WTC11 (cell line): ENCODE data around the gene SRGAP1. TPM values are rescaled to one million over a fixed set of nuclear protein-coding genes. Genes with fewer than 3 reads are reported as not detected.
"Not testable (repeated sequence)": the region's sequence is repeated elsewhere in the genome, so short reads cannot be mapped to it uniquely, and the experiment has no call there.

Source experiments
- ATAC-seq: fragments of 200-7000 bp; cut with Tn5 transposase; 2 replicates; pipeline ENCODE4 v1.10.0; 2021; ENCODE audit warnings: mild to moderate bottlenecking, moderate library complexity
- CTCF ChIA-PET: fragments of 300-600 bp; sonication (Branson Sonifier 250); formaldehyde crosslinking; loops from one replicate; lab custom pipeline; 2021; ENCODE audit warnings: antibody characterized with exemption; lab: Charles Lee
- POLR2A ChIA-PET: fragments of 350-600 bp; sonication (Branson Sonifier 250); formaldehyde crosslinking; loops from one replicate; lab custom pipeline; 2021; ENCODE audit warnings: antibody characterized with exemption; lab: Charles Lee
- DNase-seq: peaks from one replicate; pipeline ENCODE4 v3.0.0; 2021; ENCODE audit warnings: low spot score
- H3K27ac Mint-ChIP-seq: 2 replicates; pipeline ENCODE4 v1.8.0; 2021; ENCODE audit warnings: mixed read lengths
- H3K27me3 Mint-ChIP-seq: 2 replicates; pipeline ENCODE4 v1.8.0; 2021; ENCODE audit warnings: low read depth, mild to moderate bottlenecking, moderate library complexity, mixed read lengths
- H3K36me3 Mint-ChIP-seq: 2 replicates; pipeline ENCODE4 v1.8.0; 2021; ENCODE audit warnings: mixed read lengths
- H3K4me1 Mint-ChIP-seq: 2 replicates; pipeline ENCODE4 v1.8.0; 2022; ENCODE audit warnings: mixed read lengths
- H3K4me3 Mint-ChIP-seq: 2 replicates; pipeline ENCODE4 v1.8.0; 2021; ENCODE audit warnings: mild to moderate bottlenecking, moderate library complexity, mixed read lengths
- H3K9me3 Mint-ChIP-seq: 2 replicates; pipeline ENCODE4 v1.8.0; 2021; ENCODE audit warnings: mixed read lengths
- CREM ChIP-seq: sonication (generic); formaldehyde crosslinking; IDR thresholded peaks from 2 replicates; pipeline ENCODE4 v1.8.1; 2022; ENCODE audit warnings: mild to moderate bottlenecking, missing genetic modification reagents, moderate library complexity
- ELF4 ChIP-seq: sonication (generic); formaldehyde crosslinking; IDR thresholded peaks from 2 replicates; pipeline ENCODE4 v1.8.1; 2022; ENCODE audit warnings: low read depth, mild to moderate bottlenecking, moderate library complexity, missing genetic modification reagents
- EMX1 ChIP-seq: fragments of 250-450 bp; sonication (Bioruptor Pico); IDR thresholded peaks from 2 replicates; pipeline ENCODE4 v1.8.0; 2021; ENCODE audit warnings: mild to moderate bottlenecking
- FOXJ3 ChIP-seq: sonication (generic); formaldehyde crosslinking; IDR thresholded peaks from 2 replicates; pipeline ENCODE4 v1.9.0; 2021; ENCODE audit warnings: missing genetic modification reagents, mild to moderate bottlenecking, borderline replicate concordance
- FOXK1 ChIP-seq: sonication (generic); formaldehyde crosslinking; IDR thresholded peaks from 2 replicates; pipeline ENCODE4 v1.8.0; 2022; ENCODE audit warnings: mild to moderate bottlenecking, moderate library complexity, missing genetic modification reagents
- FOXP1 ChIP-seq: sonication (generic); formaldehyde crosslinking; IDR thresholded peaks from 2 replicates; pipeline ENCODE4 v1.8.0; 2022; ENCODE audit warnings: missing genetic modification reagents, mild to moderate bottlenecking, moderate library complexity, borderline replicate concordance
- GRHL2 ChIP-seq: fragments of 250-450 bp; sonication (Bioruptor Pico); IDR thresholded peaks from 2 replicates; pipeline ENCODE4 v1.8.0; 2022; ENCODE audit warnings: mild to moderate bottlenecking, moderate library complexity; ENCODE audit not compliant: insufficient replicate concordance, severe bottlenecking
- GTF2I ChIP-seq: fragments of 250-450 bp; sonication (Bioruptor Pico); conservative IDR thresholded peaks from 2 replicates; pipeline ENCODE4 v1.4.0; 2021; ENCODE audit warnings: mild to moderate bottlenecking
- HMGA2 ChIP-seq: fragments of 250-450 bp; sonication (Bioruptor Pico); IDR thresholded peaks from 2 replicates; pipeline ENCODE4 v1.4.0; 2021; ENCODE audit warnings: mild to moderate bottlenecking, moderate library complexity
- IRF1 ChIP-seq: sonication (generic); formaldehyde crosslinking; IDR thresholded peaks from 2 replicates; pipeline ENCODE4 v1.8.0; 2023; ENCODE audit warnings: missing genetic modification reagents
- NR3C1 ChIP-seq: sonication (generic); formaldehyde crosslinking; conservative IDR thresholded peaks from 2 replicates; pipeline ENCODE4 v1.8.1; 2023; ENCODE audit warnings: low read depth, mild to moderate bottlenecking, missing genetic modification reagents
- PRRX2 ChIP-seq: fragments of 250-450 bp; sonication (Bioruptor Pico); IDR thresholded peaks from 2 replicates; pipeline ENCODE4 v1.8.0; 2021; ENCODE audit warnings: mild to moderate bottlenecking
- SMAD4 ChIP-seq: sonication (generic); formaldehyde crosslinking; IDR thresholded peaks from 2 replicates; pipeline ENCODE4 v1.8.0; 2022; ENCODE audit warnings: mild to moderate bottlenecking, missing genetic modification reagents
- TEAD4 ChIP-seq: sonication (generic); formaldehyde crosslinking; IDR thresholded peaks from 2 replicates; pipeline ENCODE4 v1.8.0; 2022; ENCODE audit warnings: mild to moderate bottlenecking, missing genetic modification reagents
- TP53 ChIP-seq: sonication (generic); formaldehyde crosslinking; IDR thresholded peaks from 2 replicates; pipeline ENCODE4 v1.8.1; 2023; ENCODE audit warnings: mild to moderate bottlenecking, missing genetic modification reagents
- ZBTB43 ChIP-seq: sonication (generic); formaldehyde crosslinking; IDR thresholded peaks from 2 replicates; pipeline ENCODE4 v1.8.1; 2023; ENCODE audit warnings: mild to moderate bottlenecking, missing genetic modification reagents
- ZNF121 ChIP-seq: sonication (generic); formaldehyde crosslinking; IDR thresholded peaks from 2 replicates; pipeline ENCODE4 v1.8.0; 2023; ENCODE audit warnings: missing genetic modification reagents
- ZNF263 ChIP-seq: sonication (generic); formaldehyde crosslinking; IDR thresholded peaks from 2 replicates; pipeline ENCODE4 v1.8.1; 2022; ENCODE audit warnings: low read depth, mild to moderate bottlenecking, moderate library complexity, missing genetic modification reagents
- ZNF317 ChIP-seq: sonication (generic); formaldehyde crosslinking; IDR thresholded peaks from 2 replicates; pipeline ENCODE4 v1.8.1; 2023; ENCODE audit warnings: low read depth, mild to moderate bottlenecking, moderate library complexity, missing genetic modification reagents, borderline replicate concordance
- ZNF396 ChIP-seq: fragments of 250-450 bp; sonication (Bioruptor Pico); IDR thresholded peaks from 2 replicates; pipeline ENCODE4 v1.8.0; 2021; ENCODE audit warnings: mild to moderate bottlenecking, moderate library complexity, borderline replicate concordance
- ZNF416 ChIP-seq: fragments of 250-450 bp; sonication (Bioruptor Pico); IDR thresholded peaks from 2 replicates; pipeline ENCODE4 v1.9.0; 2021; ENCODE audit warnings: mild to moderate bottlenecking, inconsistent platforms
- ZNF512 ChIP-seq: sonication (generic); formaldehyde crosslinking; IDR thresholded peaks from 2 replicates; pipeline ENCODE4 v1.8.1; 2022; ENCODE audit warnings: missing genetic modification reagents, borderline replicate concordance
- total RNA-seq: library from RNA; stranded (reverse); gene quantifications from 3 replicates; pipeline ENCODE4 v1.2.3, GENCODE V29; 2021
- TF ChIP-seq, protein P1 (sequence below): sonication (generic); formaldehyde crosslinking; IDR thresholded peaks from 2 replicates; pipeline ENCODE4 v1.8.1; 2022; ENCODE audit warnings: mild to moderate bottlenecking, moderate library complexity, missing genetic modification reagents
- TF ChIP-seq, protein P2 (sequence below): sonication (generic); formaldehyde crosslinking; IDR thresholded peaks from 2 replicates; pipeline ENCODE4 v1.8.1; 2022; ENCODE audit warnings: mild to moderate bottlenecking, missing genetic modification reagents, moderate library complexity, borderline replicate concordance

SRGAP1 gene
- total RNA-seq, 1 experiment from 2014 or later = 10.3 TPM

DNA sequence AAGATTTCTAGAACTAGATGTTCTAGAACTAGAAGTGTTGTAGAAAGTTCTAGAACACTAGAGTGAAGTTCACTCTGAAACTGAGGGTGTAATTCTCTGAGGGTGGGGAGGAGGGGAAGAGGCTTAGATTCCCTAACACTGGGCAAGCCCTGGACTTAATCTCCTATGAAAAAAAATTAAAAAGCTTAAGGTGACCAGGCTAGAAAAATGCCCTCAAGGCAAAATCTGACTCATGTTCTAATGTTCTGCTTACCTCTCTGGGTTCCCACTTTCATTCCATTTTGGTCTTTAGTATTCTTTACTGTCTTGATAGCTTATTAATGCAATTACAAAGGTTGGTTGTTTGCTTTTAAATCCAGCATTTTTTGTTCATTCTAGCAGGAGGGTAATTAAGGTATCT, 276.1 kb downstream of the SRGAP1 start (continued):
- TF ChIP-seq IRF1 (CRISPR knock-in tag) = no peak
- TF ChIP-seq NR3C1 (CRISPR knock-in tag) = no peak
- no peak for TF ChIP-seq TEAD4 (CRISPR knock-in tag)
- TF ChIP-seq ZNF263 (CRISPR knock-in tag) = no peak

GRCh38 chr12:64121086-64121485, 276.6 kb downstream of the SRGAP1 start:
- ATAC-seq, H3K4me1 Mint-ChIP-seq, H3K36me3 Mint-ChIP-seq, H3K27ac Mint-ChIP-seq, DNase-seq, POLR2A ChIA-PET, H3K27me3 Mint-ChIP-seq, CTCF ChIA-PET, H3K9me3 Mint-ChIP-seq, H3K4me3 Mint-ChIP-seq: not testable (repeated sequence)

- no peak for ATAC-seq
- no peak for DNase-seq
- no peak overlapping the region for H3K4me3 Mint-ChIP-seq
- no peaks in the 10 kb centered on the region for H3K4me1 Mint-ChIP-seq
- H3K27ac Mint-ChIP-seq = no peak overlapping the region
- CTCF ChIA-PET = no interaction called here
- TF ChIP-seq, protein P1, sequence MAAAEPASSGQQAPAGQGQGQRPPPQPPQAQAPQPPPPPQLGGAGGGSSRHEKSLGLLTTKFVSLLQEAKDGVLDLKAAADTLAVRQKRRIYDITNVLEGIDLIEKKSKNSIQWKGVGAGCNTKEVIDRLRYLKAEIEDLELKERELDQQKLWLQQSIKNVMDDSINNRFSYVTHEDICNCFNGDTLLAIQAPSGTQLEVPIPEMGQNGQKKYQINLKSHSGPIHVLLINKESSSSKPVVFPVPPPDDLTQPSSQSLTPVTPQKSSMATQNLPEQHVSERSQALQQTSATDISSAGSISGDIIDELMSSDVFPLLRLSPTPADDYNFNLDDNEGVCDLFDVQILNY = no peak
- TF ChIP-seq, all 79 proteins: peak for 0
- H3K36me3 Mint-ChIP-seq = no peaks in the 10 kb centered on the region
- POLR2A ChIA-PET = no interaction called here
- H3K9me3 Mint-ChIP-seq = no peaks in the 10 kb centered on the region
- H3K27me3 Mint-ChIP-seq = no peaks in the 10 kb centered on the region
Measured at GRCh38 chr12:64122154-64122553, 277.7 kb downstream of the SRGAP1 start.

DNA sequence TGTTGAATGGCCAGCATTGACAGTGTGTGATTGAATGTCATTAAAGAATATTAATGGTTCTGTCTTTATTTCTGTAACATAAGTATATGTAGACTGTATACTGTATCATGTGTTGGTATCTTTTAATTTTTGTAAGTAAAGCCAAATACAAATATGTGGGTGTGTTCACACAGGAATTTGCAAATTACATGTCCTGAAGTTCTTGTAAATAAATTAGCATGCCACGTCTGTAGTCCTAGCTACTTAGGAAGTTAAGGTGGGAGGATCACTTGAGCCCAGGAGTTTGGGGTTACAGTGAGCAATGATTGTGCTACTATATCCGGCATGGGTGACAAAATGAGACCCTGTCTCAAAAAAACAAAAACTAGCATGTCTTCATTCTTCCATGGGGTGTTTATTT, 278.5 kb downstream of the SRGAP1 start:
- Mint-ChIP-seq H3K4me1 (no peaks in the 10 kb centered on the region), H3K27ac (no peak overlapping the region), H3K36me3 (0 out of 2 replicates have a peak, but pooled peaks cover 3% of the 10 kb centered on the region), H3K4me3 (no peak overlapping the region), H3K27me3 (no peaks in the 10 kb centered on the region), H3K9me3 (no peaks in the 10 kb centered on the region)
- DNase-seq (no peak), ATAC-seq (no peak)
- ChIA-PET POLR2A (no interaction called here), CTCF (no interaction called here)
- TF ChIP-seq, protein P2, sequence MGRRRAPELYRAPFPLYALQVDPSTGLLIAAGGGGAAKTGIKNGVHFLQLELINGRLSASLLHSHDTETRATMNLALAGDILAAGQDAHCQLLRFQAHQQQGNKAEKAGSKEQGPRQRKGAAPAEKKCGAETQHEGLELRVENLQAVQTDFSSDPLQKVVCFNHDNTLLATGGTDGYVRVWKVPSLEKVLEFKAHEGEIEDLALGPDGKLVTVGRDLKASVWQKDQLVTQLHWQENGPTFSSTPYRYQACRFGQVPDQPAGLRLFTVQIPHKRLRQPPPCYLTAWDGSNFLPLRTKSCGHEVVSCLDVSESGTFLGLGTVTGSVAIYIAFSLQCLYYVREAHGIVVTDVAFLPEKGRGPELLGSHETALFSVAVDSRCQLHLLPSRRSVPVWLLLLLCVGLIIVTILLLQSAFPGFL (CRISPR knock-in tag) = no peak
- TF ChIP-seq GTF2I (CRISPR knock-in tag) = no peak
- TF ChIP-seq CREM (CRISPR knock-in tag) = no peak
- no peak for TF ChIP-seq FOXP1 (CRISPR knock-in tag)
- no peak for TF ChIP-seq ZNF121 (CRISPR knock-in tag)
- TF ChIP-seq GRHL2 = no peak
- TF ChIP-seq ZNF317 (CRISPR knock-in tag) = no peak
- TF ChIP-seq NR3C1 (CRISPR knock-in tag) = no peak
- TF ChIP-seq ELF4 = no peak
- no peak for TF ChIP-seq PRRX2 (CRISPR knock-in tag)
- TF ChIP-seq FOXJ3 (CRISPR knock-in tag) = no peak
- no peak for TF ChIP-seq TP53
- TF ChIP-seq EMX1 (CRISPR knock-in tag) = no peak
- TF ChIP-seq HMGA2 (CRISPR knock-in tag) = no peak
- no peak for TF ChIP-seq FOXK1 (CRISPR knock-in tag)
- TF ChIP-seq ZNF512 (CRISPR knock-in tag) = no peak
- TF ChIP-seq ZNF416 (CRISPR knock-in tag) = no peak
- no peak for TF ChIP-seq ZNF396 (CRISPR knock-in tag)
- no peak for TF ChIP-seq SMAD4
- TF ChIP-seq ZBTB43 = no peak
